HEK293 (cell line): ENCODE measurements around the gene ZFHX3.

Source experiments
- CTCF ChIA-PET: fragments of 350-600 bp; formaldehyde crosslinking; extraction: SDS; loops from one replicate; lab custom pipeline; 2021; ENCODE audit warnings: antibody characterized with exemption; lab: Yijun Ruan, JAX
- POLR2A ChIA-PET: fragments of 300-600 bp; formaldehyde crosslinking; extraction: SDS; loops from one replicate; lab custom pipeline; 2020; ENCODE audit warnings: antibody characterized with exemption, inconsistent platforms; lab: Yijun Ruan, JAX
- H3K27ac ChIP-seq: fragments of 200-500 bp; sonication (Bioruptor generic); 2 replicates; pipeline ENCODE4 v1.5.1; 2014; ENCODE audit warnings: low read depth, low read length, control low read depth, inconsistent platforms; ENCODE audit errors: extremely low read depth
- H3K36me3 ChIP-seq, 2 experiments: fragments of 200-500 bp in 1 of 2; sonication (Bioruptor generic) in 1 of 2; 1 replicate in 1 of 2; 2 replicates in 1 of 2; pipeline ENCODE4 v1.5.1; 2014 to 2017; ENCODE audit warnings: inconsistent platforms in 2 of 2, low read length in 2 of 2; ENCODE audit not compliant: control insufficient read depth in 2 of 2, insufficient read depth in 1 of 2
- H3K4me1 ChIP-seq: fragments of 200-500 bp; sonication (Bioruptor generic); 2 replicates; pipeline ENCODE4 v1.5.1; 2014; ENCODE audit warnings: mild to moderate bottlenecking, low read length, inconsistent platforms; ENCODE audit not compliant: control insufficient read depth, insufficient read depth
- H3K4me3 ChIP-seq: 2 replicates; pipeline ENCODE4 v1.5.1; 2011; ENCODE audit warnings: low read depth, mild to moderate bottlenecking, control low read depth, low read length, moderate library complexity
- H3K9me3 ChIP-seq: fragments of 200-500 bp; sonication (Bioruptor generic); 2 replicates; pipeline ENCODE4 v1.5.1; 2014; ENCODE audit warnings: low read depth, low read length, inconsistent platforms; ENCODE audit not compliant: control insufficient read depth, insufficient read depth
- GLIS1 ChIP-seq: fragments of 450-650 bp; formaldehyde crosslinking; IDR thresholded peaks from 2 replicates; pipeline ENCODE4 v1.5.1; 2016; ENCODE audit warnings: missing biosample characterization, missing genetic modification characterization
- INSM2 ChIP-seq: fragments of 450-650 bp; formaldehyde crosslinking; IDR thresholded peaks from 2 replicates; pipeline ENCODE4 v1.5.1; 2016; ENCODE audit warnings: missing biosample characterization, missing genetic modification characterization
- PRDM6 ChIP-seq: fragments of 450-650 bp; formaldehyde crosslinking; IDR thresholded peaks from 2 replicates; pipeline ENCODE4 v1.5.1; 2017; ENCODE audit warnings: missing biosample characterization, missing genetic modification characterization
- ZFP37 ChIP-seq: fragments of 450-650 bp; formaldehyde crosslinking; IDR thresholded peaks from 2 replicates; pipeline ENCODE4 v1.5.1; 2016; ENCODE audit warnings: missing biosample characterization, missing genetic modification characterization
- ZFP41 ChIP-seq: fragments of 450-650 bp; formaldehyde crosslinking; IDR thresholded peaks from 2 replicates; pipeline ENCODE4 v1.5.1; 2016; ENCODE audit warnings: missing biosample characterization, missing genetic modification characterization, borderline replicate concordance
- ZNF148 ChIP-seq: fragments of 450-650 bp; formaldehyde crosslinking; IDR thresholded peaks from 2 replicates; pipeline ENCODE4 v1.5.0; 2017; ENCODE audit warnings: missing biosample characterization, missing genetic modification characterization, borderline replicate concordance
- ZNF521 ChIP-seq: fragments of 450-650 bp; formaldehyde crosslinking; IDR thresholded peaks from 2 replicates; pipeline ENCODE4 v1.5.1; 2017; ENCODE audit warnings: missing biosample characterization, mild to moderate bottlenecking, missing genetic modification characterization
- ZNF629 ChIP-seq: fragments of 450-650 bp; formaldehyde crosslinking; IDR thresholded peaks from 2 replicates; pipeline ENCODE4 v1.5.1; 2017; ENCODE audit warnings: missing biosample characterization, missing genetic modification characterization
- ZNF639 ChIP-seq: fragments of 450-650 bp; formaldehyde crosslinking; IDR thresholded peaks from 2 replicates; pipeline ENCODE4 v1.5.1; 2016; ENCODE audit warnings: missing biosample characterization, missing genetic modification characterization

ZFHX3 gene

GRCh38 chr16:73053038-73053363 is 5.1 kb upstream of the ZFHX3 start (continued):
- TF ChIP-seq ZFP37 (tag by site-specific recombination) = no peak
- TF ChIP-seq ZNF629 = no peak

- CTCF ChIA-PET = interaction anchor here (0.6 to 0.7 kb wide), 2 partner anchors 9 to 17 kb away, joined by 4 to 8 read pairs; no protein-coding TSS in a partner anchor
- POLR2A ChIA-PET = interaction anchor here (0.6 kb wide), 1 partner anchor 82 kb away, joined by 7 read pairs; no protein-coding TSS in a partner anchor
- no peaks in the 10 kb centered on the region for H3K9me3 ChIP-seq
- H3K4me3 ChIP-seq = no peak overlapping the region
- H3K27ac ChIP-seq = no peak overlapping the region; the same call in 1 of the 2 replicates
- H3K4me1 ChIP-seq = peaks cover 56% of the 10 kb centered on the region
- no peaks in the 10 kb centered on the region for H3K36me3 ChIP-seq
- no peak for TF ChIP-seq ZNF639 (tag by site-specific recombination)
- TF ChIP-seq ZNF521 = no peak
Measured at GRCh38 chr16:73052576-73052975, 4.6 kb upstream of the ZFHX3 start.

- POLR2A ChIA-PET = no interaction called here
Measured at GRCh38 chr16:73051961-73052360, 4.0 kb upstream of the ZFHX3 start.

GRCh38 chr16:73051226-73051625 is 3.3 kb upstream of the ZFHX3 start:
- H3K9me3 ChIP-seq = no peaks in the 10 kb centered on the region
- no peak overlapping the region for H3K27ac ChIP-seq
- no peaks in the 10 kb centered on the region for H3K36me3 ChIP-seq
- ChIA-PET CTCF (interaction anchor here (0.7 kb wide), 1 partner anchor 56 kb away, joined by 5 read pairs; no protein-coding TSS in a partner anchor), POLR2A (no interaction called here)
- peaks cover 52% of the 10 kb centered on the region for H3K4me1 ChIP-seq
- H3K4me3 ChIP-seq = no peak overlapping the region
- TF ChIP-seq ZNF148 (tag by site-specific recombination) (no peak), PRDM6 (no peak), INSM2 (no peak)

More at GRCh38 chr16:73051961-73052360, 4.0 kb upstream of the ZFHX3 start:
- Histone ChIP-seq H3K36me3 (no peaks in the 10 kb centered on the region), H3K4me1 (peaks cover 56% of the 10 kb centered on the region), H3K4me3 (no peak overlapping the region), H3K27ac (no peak overlapping the region), H3K9me3 (no peaks in the 10 kb centered on the region)
- CTCF ChIA-PET = interaction anchor here (0.7 kb wide), 1 partner anchor 9 kb away, joined by 8 read pairs; no protein-coding TSS in a partner anchor
- TF ChIP-seq ZNF521 (no peak), GLIS1 (tag by site-specific recombination) (no peak), ZFP41 (tag by site-specific recombination) (no peak)
